KMS-11 (cell line): ENCODE measurements around the gene PTPRN2.

Source experiments
- H2AFZ ChIP-seq: fragments of 200-600 bp; sonication (generic); 2 replicates; pipeline ENCODE4 v1.6.1; 2016; ENCODE audit warnings: antibody characterized with exemption, mixed run types, low read depth
- H3K27ac ChIP-seq: fragments of 200-600 bp; sonication (generic); 2 replicates; pipeline ENCODE4 v1.6.1; 2016; ENCODE audit warnings: mild to moderate bottlenecking, mixed run types
- H3K27me3 ChIP-seq: fragments of 200-600 bp; sonication (generic); 2 replicates; pipeline ENCODE4 v1.6.1; 2017; ENCODE audit warnings: mild to moderate bottlenecking, low read depth, mixed run types, moderate library complexity; ENCODE audit not compliant: insufficient read depth
- H3K36me3 ChIP-seq: fragments of 200-600 bp; sonication (generic); 2 replicates; pipeline ENCODE4 v1.6.1; 2017; ENCODE audit warnings: mild to moderate bottlenecking, mixed run types; ENCODE audit not compliant: insufficient read depth
- H3K4me1 ChIP-seq: fragments of 200-600 bp; sonication (generic); 2 replicates; pipeline ENCODE4 v1.6.1; 2016; ENCODE audit warnings: mild to moderate bottlenecking, low read depth, mixed run types; ENCODE audit not compliant: poor library complexity, severe bottlenecking
- H3K4me2 ChIP-seq: fragments of 200-600 bp; sonication (generic); 2 replicates; pipeline ENCODE4 v1.7.0; 2016; ENCODE audit warnings: mild to moderate bottlenecking, mixed run types
- H3K4me3 ChIP-seq: fragments of 200-600 bp; sonication (generic); IDR thresholded peaks from 2 replicates; pipeline ENCODE4 v1.6.1; 2017; ENCODE audit warnings: low read depth, low read length, mixed read lengths; ENCODE audit not compliant: insufficient read depth
- H3K79me2 ChIP-seq: fragments of 200-600 bp; sonication (generic); 2 replicates; pipeline ENCODE4 v1.6.1; 2016; ENCODE audit warnings: low read depth, mixed run types; ENCODE audit not compliant: insufficient read depth
- H3K9ac ChIP-seq: fragments of 200-600 bp; sonication (generic); 2 replicates; pipeline ENCODE4 v1.6.1; 2016; ENCODE audit warnings: mild to moderate bottlenecking, mixed run types
- H4K20me1 ChIP-seq: fragments of 200-600 bp; sonication (generic); 2 replicates; pipeline ENCODE4 v1.6.1; 2016; ENCODE audit warnings: mild to moderate bottlenecking, mixed run types; ENCODE audit not compliant: insufficient read depth
- TF ChIP-seq, protein P1 (sequence below): fragments of 200-600 bp; sonication (generic); conservative IDR thresholded peaks from 2 replicates; pipeline ENCODE4 v1.6.1; 2017; ENCODE audit warnings: low read depth, mild to moderate bottlenecking, antibody characterized with exemption, low read length, moderate library complexity, mixed read lengths

Gene PTPRN2

DNA sequence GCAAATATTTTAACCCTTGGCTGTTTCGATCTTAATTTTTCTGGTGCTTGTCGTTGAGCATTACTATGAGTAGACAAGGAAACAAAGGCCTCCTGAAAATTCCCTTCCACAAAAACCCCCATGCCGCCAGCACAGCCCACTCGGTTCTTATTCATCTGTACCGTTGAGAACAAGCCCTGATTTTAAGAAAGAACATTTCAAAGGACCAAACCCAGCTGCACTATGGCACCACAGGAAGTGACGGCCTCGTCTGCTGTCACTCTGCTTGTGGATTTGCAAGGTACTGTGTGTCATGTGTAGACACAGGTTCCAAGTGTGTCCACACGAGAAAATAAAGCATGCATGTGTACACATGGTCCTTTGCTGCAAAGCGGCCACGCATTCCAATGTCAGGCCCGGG is 965.6 kb downstream of the PTPRN2 start:
- peaks cover 19% of the 10 kb centered on the region; the same call in 1 of the 2 replicates for H3K27me3 ChIP-seq
- H2AFZ ChIP-seq: no peak overlapping the region
- TF ChIP-seq, protein P1, sequence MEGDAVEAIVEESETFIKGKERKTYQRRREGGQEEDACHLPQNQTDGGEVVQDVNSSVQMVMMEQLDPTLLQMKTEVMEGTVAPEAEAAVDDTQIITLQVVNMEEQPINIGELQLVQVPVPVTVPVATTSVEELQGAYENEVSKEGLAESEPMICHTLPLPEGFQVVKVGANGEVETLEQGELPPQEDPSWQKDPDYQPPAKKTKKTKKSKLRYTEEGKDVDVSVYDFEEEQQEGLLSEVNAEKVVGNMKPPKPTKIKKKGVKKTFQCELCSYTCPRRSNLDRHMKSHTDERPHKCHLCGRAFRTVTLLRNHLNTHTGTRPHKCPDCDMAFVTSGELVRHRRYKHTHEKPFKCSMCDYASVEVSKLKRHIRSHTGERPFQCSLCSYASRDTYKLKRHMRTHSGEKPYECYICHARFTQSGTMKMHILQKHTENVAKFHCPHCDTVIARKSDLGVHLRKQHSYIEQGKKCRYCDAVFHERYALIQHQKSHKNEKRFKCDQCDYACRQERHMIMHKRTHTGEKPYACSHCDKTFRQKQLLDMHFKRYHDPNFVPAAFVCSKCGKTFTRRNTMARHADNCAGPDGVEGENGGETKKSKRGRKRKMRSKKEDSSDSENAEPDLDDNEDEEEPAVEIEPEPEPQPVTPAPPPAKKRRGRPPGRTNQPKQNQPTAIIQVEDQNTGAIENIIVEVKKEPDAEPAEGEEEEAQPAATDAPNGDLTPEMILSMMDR: no peak
- H4K20me1 ChIP-seq: no peaks in the 10 kb centered on the region
- H3K4me1 ChIP-seq: no peaks in the 10 kb centered on the region
- H3K36me3 ChIP-seq: no peaks in the 10 kb centered on the region
- H3K79me2 ChIP-seq: no peaks in the 10 kb centered on the region
- no peak overlapping the region for H3K4me3 ChIP-seq
- H3K9ac ChIP-seq: no peak overlapping the region
- no peak overlapping the region for H3K27ac ChIP-seq
- H3K4me2 ChIP-seq: no peak overlapping the region

DNA sequence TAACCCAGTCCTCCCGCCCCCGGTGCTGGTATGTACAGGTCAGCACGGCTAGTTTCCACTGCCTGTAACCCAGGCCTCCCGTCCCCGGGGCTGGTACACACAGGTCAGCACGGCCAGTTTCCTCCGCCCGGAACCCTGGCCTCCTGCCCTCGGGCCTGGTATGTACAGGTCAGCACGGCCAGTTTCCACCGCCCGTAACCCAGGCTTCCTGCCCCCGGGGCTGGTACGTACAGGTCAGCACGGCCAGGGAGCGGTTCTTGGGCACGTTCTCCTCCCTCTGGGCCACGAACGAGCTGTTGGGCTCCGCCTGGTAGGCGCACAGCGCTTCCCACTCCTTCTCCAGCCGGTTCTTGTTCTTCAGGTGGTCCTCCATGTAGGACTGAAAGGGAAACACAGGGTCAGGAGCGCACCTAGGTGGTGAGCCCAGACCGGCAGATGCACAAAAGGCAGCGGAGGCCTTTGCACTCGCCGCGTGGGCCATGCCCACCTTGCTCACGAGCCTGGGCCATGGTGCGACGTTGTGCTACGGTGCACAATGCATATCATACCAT is 966.4 kb downstream of the PTPRN2 start:
- H3K4me2 ChIP-seq: no peak overlapping the region
- peaks cover 19% of the 10 kb centered on the region; the same call in 1 of the 2 replicates for H3K27me3 ChIP-seq
- H2AFZ ChIP-seq: no peak overlapping the region
- H4K20me1 ChIP-seq: no peaks in the 10 kb centered on the region
- H3K4me1 ChIP-seq: no peaks in the 10 kb centered on the region
- no peak overlapping the region for H3K27ac ChIP-seq
- TF ChIP-seq, protein P1: no peak
- no peak overlapping the region for H3K4me3 ChIP-seq
- no peak overlapping the region for H3K9ac ChIP-seq
- no peaks in the 10 kb centered on the region for H3K36me3 ChIP-seq
- no peaks in the 10 kb centered on the region for H3K79me2 ChIP-seq

DNA sequence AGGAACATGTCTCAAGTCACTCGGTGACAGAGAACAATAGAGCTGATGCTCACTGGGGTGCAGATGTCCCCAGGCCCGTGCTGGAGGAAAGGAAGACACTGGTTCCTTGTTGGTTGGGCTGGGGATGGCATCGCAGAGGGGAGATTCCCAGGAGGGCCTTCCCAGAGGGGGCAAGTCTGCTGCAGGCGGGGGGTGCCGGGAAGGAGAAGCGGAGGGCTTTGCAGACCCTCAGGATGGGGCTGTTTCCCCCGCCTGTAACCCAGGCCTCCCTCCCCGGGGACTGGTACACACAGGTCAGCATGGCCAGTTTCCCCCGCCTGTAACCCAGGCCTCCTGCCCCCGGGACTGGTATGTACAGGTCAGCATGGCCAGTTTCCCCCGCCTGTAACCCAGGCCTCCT is 967.0 kb downstream of the PTPRN2 start:
- no peaks in the 10 kb centered on the region for H3K4me1 ChIP-seq
- H4K20me1 ChIP-seq: no peaks in the 10 kb centered on the region
- H3K79me2 ChIP-seq: no peaks in the 10 kb centered on the region
- H3K27me3 ChIP-seq: peaks cover 22% of the 10 kb centered on the region; the same call in 1 of the 2 replicates
- no peak overlapping the region for H3K4me2 ChIP-seq
- TF ChIP-seq, protein P1: no peak
- H2AFZ ChIP-seq: no peak overlapping the region
- no peak overlapping the region for H3K4me3 ChIP-seq
- H3K27ac ChIP-seq: no peak overlapping the region
- H3K9ac ChIP-seq: no peak overlapping the region
- no peaks in the 10 kb centered on the region for H3K36me3 ChIP-seq

DNA sequence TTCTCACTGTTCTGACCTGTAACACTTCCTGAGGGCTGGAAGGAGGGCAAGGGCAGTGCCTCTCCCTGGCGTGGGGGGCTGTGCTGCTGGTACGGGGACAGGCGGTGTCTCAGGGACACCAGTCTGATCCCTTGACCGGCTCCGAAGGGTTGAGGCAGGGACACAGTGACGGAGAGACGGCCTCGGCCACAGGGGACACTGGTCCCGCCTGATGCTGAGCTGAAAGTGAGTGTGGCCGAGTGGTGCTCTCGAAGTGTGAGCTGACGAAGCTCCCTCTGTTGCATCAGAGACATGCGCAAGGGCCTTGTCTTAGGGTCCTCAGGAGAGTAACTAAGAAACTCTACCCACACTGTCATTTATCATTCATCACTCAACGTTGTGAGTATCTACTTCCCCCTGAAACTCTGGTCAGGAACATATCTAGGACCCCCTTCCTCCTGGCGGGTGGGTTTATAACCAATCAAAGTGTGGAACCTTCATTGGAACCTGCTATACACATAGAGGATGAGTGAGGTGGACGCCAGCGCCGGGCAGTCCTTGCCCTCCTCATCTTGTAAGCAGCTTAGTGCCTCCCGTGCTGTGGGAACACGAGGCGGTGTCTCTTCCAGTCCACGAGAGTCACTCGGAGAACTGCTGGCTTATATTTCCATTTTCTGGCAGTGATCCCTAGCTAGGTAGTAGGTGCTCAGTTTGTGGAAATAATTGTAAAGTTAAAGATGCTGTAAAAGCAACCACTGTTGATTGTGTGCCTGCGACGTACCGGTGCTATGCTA is 967.7 kb downstream of the PTPRN2 start:
- H2AFZ ChIP-seq: no peak overlapping the region
- no peak overlapping the region for H3K4me3 ChIP-seq
- peaks cover 22% of the 10 kb centered on the region; the same call in 1 of the 2 replicates for H3K27me3 ChIP-seq
- no peaks in the 10 kb centered on the region for H3K79me2 ChIP-seq
- TF ChIP-seq, protein P1: no peak
- H4K20me1 ChIP-seq: no peaks in the 10 kb centered on the region
- H3K27ac ChIP-seq: no peak overlapping the region
- no peaks in the 10 kb centered on the region for H3K36me3 ChIP-seq
- H3K4me2 ChIP-seq: no peak overlapping the region
- H3K4me1 ChIP-seq: no peaks in the 10 kb centered on the region
- H3K9ac ChIP-seq: no peak overlapping the region
